Heart left ventricle (tissue), 13 donors: ENCODE measurements around the gene SIMC1.
"Not testable (repeated sequence)": the region's sequence is repeated elsewhere in the genome, so short reads cannot be mapped to it uniquely, and the experiment has no call there.

Experiments
- POLR2A ChIP-seq, 2 donors: fragments of 450-650 bp; IDR thresholded peaks; one replicate each; pipeline ENCODE4 v1.6.1; 2017; ENCODE audit warnings: antibody characterized with exemption in 2 of 2, mild to moderate bottlenecking in 2 of 2, moderate library complexity in 2 of 2
- TF ChIP-seq, protein P1 (sequence below), 12 donors: fragments of 200-600 bp; sonication (generic) in 4 of 12; IDR thresholded peaks; one replicate each; pipeline versions ENCODE4 v1.5.0 to v1.8.0; 2018 to 2022; ENCODE audit warnings: antibody characterized with exemption in 12 of 12, mild to moderate bottlenecking in 5 of 12
- donor health status: ischemic (EF 13 %, LVEDD 7.1; RV severe dilation, severe dysfunction).
- donor health status: DM: no; HTN: yes; CAD: no.
- donor health status: DM: no; HTN: no; CAD: no.
- donor health status: ischemic (EF 25% LVEDD 6.9; RV normal size, moderate dysfunction).
- donor health status: ischemic (EF 25% LVEDD 5.7; RV mildly dilated, moderate dysfunction).
- donor health status: ischemic (EF 35%, LVEDD 5.7; RV mildly dilated, moderate dysfunction).
- donor health status: nonischemic (EF 11% LVEDD 7.7; RV severe dilation, severe dysfunction).
- donor health status: DM: yes; HTN: yes; CAD: no.
- donor health status: PGD.
- donor health status: ischemic (EF 29% LVEDD 5.4; RV normal size, mild dysfunction).
- donor health status: nonischemic (EF 23%, LVEDD 6.1; RV moderate dilation, normal function).

- TF ChIP-seq, protein P1, sequence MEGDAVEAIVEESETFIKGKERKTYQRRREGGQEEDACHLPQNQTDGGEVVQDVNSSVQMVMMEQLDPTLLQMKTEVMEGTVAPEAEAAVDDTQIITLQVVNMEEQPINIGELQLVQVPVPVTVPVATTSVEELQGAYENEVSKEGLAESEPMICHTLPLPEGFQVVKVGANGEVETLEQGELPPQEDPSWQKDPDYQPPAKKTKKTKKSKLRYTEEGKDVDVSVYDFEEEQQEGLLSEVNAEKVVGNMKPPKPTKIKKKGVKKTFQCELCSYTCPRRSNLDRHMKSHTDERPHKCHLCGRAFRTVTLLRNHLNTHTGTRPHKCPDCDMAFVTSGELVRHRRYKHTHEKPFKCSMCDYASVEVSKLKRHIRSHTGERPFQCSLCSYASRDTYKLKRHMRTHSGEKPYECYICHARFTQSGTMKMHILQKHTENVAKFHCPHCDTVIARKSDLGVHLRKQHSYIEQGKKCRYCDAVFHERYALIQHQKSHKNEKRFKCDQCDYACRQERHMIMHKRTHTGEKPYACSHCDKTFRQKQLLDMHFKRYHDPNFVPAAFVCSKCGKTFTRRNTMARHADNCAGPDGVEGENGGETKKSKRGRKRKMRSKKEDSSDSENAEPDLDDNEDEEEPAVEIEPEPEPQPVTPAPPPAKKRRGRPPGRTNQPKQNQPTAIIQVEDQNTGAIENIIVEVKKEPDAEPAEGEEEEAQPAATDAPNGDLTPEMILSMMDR (IDR thresholded peaks at IDR 0.05), result not testable (repeated sequence)
- not testable (repeated sequence) for TF ChIP-seq POLR2A (IDR thresholded peaks at IDR 0.05)
Measured at GRCh38 chr5:176252171-176252570, 13.9 kb downstream of the SIMC1 start.
